Mucosa of descending colon (tissue), 3 donors: ENCODE results near the gene IDH3B. TPM values are rescaled to one million over a fixed set of nuclear protein-coding genes. Genes with fewer than 3 reads are reported as not detected.
A peak's percentile ranks its signal among the peaks of the same experiment; 100 is the strongest.

ENCODE experiments used
- ATAC-seq: fragments of 200-7000 bp; cut with Tn5 transposase; one replicate; pipeline ENCODE4 v1.9.1; 2020; ENCODE audit warnings: mild to moderate bottlenecking, moderate library complexity
- DNase-seq, 3 donors: peaks; one replicate each; pipeline ENCODE4 v3.0.0-alpha.2; 2020
- H3K36me3 ChIP-seq: fragments of 200-600 bp; one replicate; pipeline ENCODE4 v1.8.0; 2021; ENCODE audit warnings: low read depth, mild to moderate bottlenecking
- H3K4me1 ChIP-seq: fragments of 200-600 bp; one replicate; pipeline ENCODE4 v1.8.0; 2021; ENCODE audit warnings: low read depth, mild to moderate bottlenecking
- H3K4me3 ChIP-seq: fragments of 200-600 bp; one replicate; pipeline ENCODE4 v1.8.0; 2021; ENCODE audit warnings: mild to moderate bottlenecking
- H3K9me3 ChIP-seq: fragments of 200-600 bp; one replicate; pipeline ENCODE4 v1.8.0; 2021; ENCODE audit warnings: mild to moderate bottlenecking
- CTCF ChIP-seq: fragments of 200-600 bp; IDR thresholded peaks from one replicate; pipeline ENCODE4 v1.8.0; 2022; ENCODE audit warnings: antibody characterized with exemption, mild to moderate bottlenecking
- intact Hi-C, 2 donors: fragments of 100-400 bp; cut with DNase I in 1 of 2; cut with micrococcal nuclease in 1 of 2; formaldehyde crosslinking; loops; one replicate each; pipeline versions ENCODE4 v1.11.0 to v1.11.1; 2022; cut with DNase I, micrococcal nuclease
- total RNA-seq, 3 donors: library from RNA; stranded (reverse); fragmentation: NEBNext Ultra II Directional in 2 of 3; extraction: Animal tissue kit (Norgen Biotek cat#: 25700) in 2 of 3; gene quantifications; one replicate each; pipeline versions ENCODE4 v1.2.1 to v1.2.4, GENCODE V29; 2021 to 2023
- donor health status: DM: no; HTN: no; CAD: no; lungs with moderate emphysema.
- donor health status: DM: no; HTN: no; CAD: no.
- donor health status: DM: no; HTN: yes; CAD: no.

The IDH3B gene
- total RNA-seq, 3 donors from 2014 or later = 112 to 128 (median 123) TPM

GRCh38 chr20:2692886-2693285 lies 28.9 kb upstream of the IDH3B start:
- peaks cover 8% of the 10 kb centered on the region for H3K4me1 ChIP-seq
- H3K4me3 ChIP-seq = no peak overlapping the region
- intact Hi-C loops = no loop called here
- H3K9me3 ChIP-seq = no peaks in the 10 kb centered on the region
- DNase-seq = no peak
- no peak for TF ChIP-seq CTCF
- no peaks in the 10 kb centered on the region for H3K36me3 ChIP-seq
- ATAC-seq = no peak

GRCh38 chr20:2692036-2692885 lies 28.2 kb upstream of the IDH3B start, which contains the start of gene EBF4:
TSS of gene EBF4 (plus strand) at chr20:2692780. CDS start at chr20:2693646, 866 bp downstream.
- Histone ChIP-seq H3K9me3 (no peaks in the 10 kb centered on the region), H3K4me1 (peaks cover 8% of the 10 kb centered on the region), H3K36me3 (no peaks in the 10 kb centered on the region), H3K4me3 (no peak within 1 kb of the TSS)
- intact Hi-C loops = no loop called here
- DNase-seq (peak in 1 of 3 donors; percentile 46), ATAC-seq (peak; percentile 26)
- no peak for TF ChIP-seq CTCF

- Histone ChIP-seq H3K4me3 (no peak overlapping the region), H3K36me3 (no peaks in the 10 kb centered on the region), H3K4me1 (peaks cover 8% of the 10 kb centered on the region), H3K9me3 (no peaks in the 10 kb centered on the region)
- DNase-seq (no peak), ATAC-seq (no peak)
- no peak for TF ChIP-seq CTCF
- intact Hi-C loops = no loop called here
Observed at GRCh38 chr20:2691663-2692035, 27.6 kb upstream of the IDH3B start.

- no peak for DNase-seq
- ATAC-seq = no peak
- peaks cover 8% of the 10 kb centered on the region for H3K4me1 ChIP-seq
- H3K36me3 ChIP-seq = no peaks in the 10 kb centered on the region
- H3K9me3 ChIP-seq = no peaks in the 10 kb centered on the region
- intact Hi-C loops = no loop called here
- no peak overlapping the region for H3K4me3 ChIP-seq
- no peak for TF ChIP-seq CTCF
Observed at GRCh38 chr20:2691127-2691526, 27.1 kb upstream of the IDH3B start.

GRCh38 chr20:2690718-2691117 lies 26.7 kb upstream of the IDH3B start:
- H3K4me3 ChIP-seq = no peak overlapping the region
- DNase-seq = peak in 1 of 3 donors; percentile 24
- intact Hi-C loops = no loop called here
- peaks cover 8% of the 10 kb centered on the region for H3K4me1 ChIP-seq
- TF ChIP-seq CTCF = no peak
- no peaks in the 10 kb centered on the region for H3K36me3 ChIP-seq
- no peaks in the 10 kb centered on the region for H3K9me3 ChIP-seq
- no peak for ATAC-seq
